DOHH2 (cell line): Measurements from ENCODE around the gene HJV.

Experiments used
- CTCF ChIP-seq: fragments of 200-600 bp; sonication (generic); IDR thresholded peaks from one replicate; pipeline ENCODE4 v1.5.1; 2014; ENCODE audit warnings: antibody characterized with exemption, mild to moderate bottlenecking, low read depth, low read length; ENCODE audit not compliant: poor library complexity, severe bottlenecking
- EZH2phosphoT487 ChIP-seq: fragments of 200-600 bp; sonication (generic); IDR thresholded peaks from 2 replicates; pipeline ENCODE4 v1.6.1; 2017; ENCODE audit warnings: borderline replicate concordance, mild to moderate bottlenecking, antibody characterized with exemption, low read length, moderate library complexity, mixed read lengths

- TF ChIP-seq CTCF = peak; percentile 70
- TF ChIP-seq EZH2phosphoT487 = no peak
Observed at GRCh38 chr1:146032631-146033219, 11.2 kb upstream of the HJV start.
